ENCODE measurements around the gene HNRNPR.

DNA sequence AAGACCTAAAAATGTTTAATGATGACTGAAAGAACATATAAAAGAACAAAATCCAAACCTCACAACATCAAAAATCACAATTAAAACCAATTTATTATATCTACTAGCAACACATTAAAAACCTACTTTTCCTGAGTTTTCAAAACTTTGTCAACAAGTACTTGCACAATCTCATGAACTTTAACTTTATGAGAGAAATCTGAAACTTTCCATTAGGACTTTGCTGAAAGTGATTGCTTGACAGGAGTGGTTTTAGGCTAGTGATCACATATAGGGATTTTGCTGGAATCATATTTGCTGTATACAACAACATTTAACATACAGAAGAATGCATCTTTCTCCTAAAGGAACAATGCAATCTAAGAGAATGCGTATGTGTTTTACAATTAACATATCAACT is 13.2 kb downstream of the HNRNPR start:
- TF ChIP-seq, protein P1, sequence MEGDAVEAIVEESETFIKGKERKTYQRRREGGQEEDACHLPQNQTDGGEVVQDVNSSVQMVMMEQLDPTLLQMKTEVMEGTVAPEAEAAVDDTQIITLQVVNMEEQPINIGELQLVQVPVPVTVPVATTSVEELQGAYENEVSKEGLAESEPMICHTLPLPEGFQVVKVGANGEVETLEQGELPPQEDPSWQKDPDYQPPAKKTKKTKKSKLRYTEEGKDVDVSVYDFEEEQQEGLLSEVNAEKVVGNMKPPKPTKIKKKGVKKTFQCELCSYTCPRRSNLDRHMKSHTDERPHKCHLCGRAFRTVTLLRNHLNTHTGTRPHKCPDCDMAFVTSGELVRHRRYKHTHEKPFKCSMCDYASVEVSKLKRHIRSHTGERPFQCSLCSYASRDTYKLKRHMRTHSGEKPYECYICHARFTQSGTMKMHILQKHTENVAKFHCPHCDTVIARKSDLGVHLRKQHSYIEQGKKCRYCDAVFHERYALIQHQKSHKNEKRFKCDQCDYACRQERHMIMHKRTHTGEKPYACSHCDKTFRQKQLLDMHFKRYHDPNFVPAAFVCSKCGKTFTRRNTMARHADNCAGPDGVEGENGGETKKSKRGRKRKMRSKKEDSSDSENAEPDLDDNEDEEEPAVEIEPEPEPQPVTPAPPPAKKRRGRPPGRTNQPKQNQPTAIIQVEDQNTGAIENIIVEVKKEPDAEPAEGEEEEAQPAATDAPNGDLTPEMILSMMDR (IDR thresholded peaks at IDR 0.05) = no peak
- TF ChIP-seq EZH2 (IDR thresholded peaks at IDR 0.05; ENCODE audit: borderline replicate concordance, insufficient read depth, low read depth, low read length, poor library complexity, severe bottlenecking) = no peak

Data from B cell (primary cell).